GM12878 (cell line): ENCODE measurements around the gene DCTN1.

ENCODE experiments used
- YY1 ChIP-seq: IDR thresholded peaks from 2 replicates; pipeline ENCODE4 v1.6.1; 2011; ENCODE audit warnings: low read depth, mild to moderate bottlenecking, low read length
- TF ChIP-seq, protein P1 (sequence below): fragments of 450-650 bp; IDR thresholded peaks from 2 replicates; pipeline ENCODE4 v1.6.1; 2017; ENCODE audit warnings: antibody characterized with exemption, mild to moderate bottlenecking, moderate library complexity

DNA sequence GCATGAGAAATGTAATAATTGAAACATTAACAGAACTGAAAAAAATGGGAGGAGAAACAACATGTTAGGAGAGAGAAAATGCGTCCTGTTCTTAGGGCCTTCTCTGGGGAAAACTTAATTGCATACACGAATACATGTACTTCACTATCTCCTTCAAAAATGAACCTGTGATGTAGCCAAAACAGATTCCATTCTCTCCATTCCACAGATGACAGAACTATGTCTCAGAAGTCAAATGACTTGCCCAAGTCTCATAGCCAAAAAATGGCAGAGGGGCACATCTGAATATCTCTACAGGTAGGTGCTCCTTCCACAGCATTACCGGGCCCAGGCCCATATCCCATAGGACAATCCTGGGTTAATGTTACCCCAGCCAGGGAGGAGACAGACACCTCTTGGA, 3.9 kb upstream of the DCTN1 start:
- TF ChIP-seq, protein P1, sequence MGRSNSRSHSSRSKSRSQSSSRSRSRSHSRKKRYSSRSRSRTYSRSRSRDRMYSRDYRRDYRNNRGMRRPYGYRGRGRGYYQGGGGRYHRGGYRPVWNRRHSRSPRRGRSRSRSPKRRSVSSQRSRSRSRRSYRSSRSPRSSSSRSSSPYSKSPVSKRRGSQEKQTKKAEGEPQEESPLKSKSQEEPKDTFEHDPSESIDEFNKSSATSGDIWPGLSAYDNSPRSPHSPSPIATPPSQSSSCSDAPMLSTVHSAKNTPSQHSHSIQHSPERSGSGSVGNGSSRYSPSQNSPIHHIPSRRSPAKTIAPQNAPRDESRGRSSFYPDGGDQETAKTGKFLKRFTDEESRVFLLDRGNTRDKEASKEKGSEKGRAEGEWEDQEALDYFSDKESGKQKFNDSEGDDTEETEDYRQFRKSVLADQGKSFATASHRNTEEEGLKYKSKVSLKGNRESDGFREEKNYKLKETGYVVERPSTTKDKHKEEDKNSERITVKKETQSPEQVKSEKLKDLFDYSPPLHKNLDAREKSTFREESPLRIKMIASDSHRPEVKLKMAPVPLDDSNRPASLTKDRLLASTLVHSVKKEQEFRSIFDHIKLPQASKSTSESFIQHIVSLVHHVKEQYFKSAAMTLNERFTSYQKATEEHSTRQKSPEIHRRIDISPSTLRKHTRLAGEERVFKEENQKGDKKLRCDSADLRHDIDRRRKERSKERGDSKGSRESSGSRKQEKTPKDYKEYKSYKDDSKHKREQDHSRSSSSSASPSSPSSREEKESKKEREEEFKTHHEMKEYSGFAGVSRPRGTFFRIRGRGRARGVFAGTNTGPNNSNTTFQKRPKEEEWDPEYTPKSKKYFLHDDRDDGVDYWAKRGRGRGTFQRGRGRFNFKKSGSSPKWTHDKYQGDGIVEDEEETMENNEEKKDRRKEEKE, result no peak
- TF ChIP-seq YY1, result no peak
